Activated naive CD4-positive, alpha-beta T cell treated with anti-CD3 and anti-CD28 coated beads for 36 hours (primary cell): ENCODE results near the gene POTEM. TPM values are rescaled to one million over a fixed set of nuclear protein-coding genes. Genes with fewer than 3 reads are reported as not detected.
"Not testable (repeated sequence)": the region's sequence is repeated elsewhere in the genome, so short reads cannot be mapped to it uniquely, and the experiment has no call there.

Source experiments
- CTCF ChIA-PET: fragments of 350-600 bp; sonication (Branson Sonifier 250); formaldehyde crosslinking; loops from one replicate; lab custom pipeline; 2021; ENCODE audit warnings: antibody characterized with exemption; lab: Charles Lee
- DNase-seq: peaks from one replicate; pipeline ENCODE4 v3.0.0-alpha.2; 2020
- H3K27ac Mint-ChIP-seq: one replicate; pipeline ENCODE4 v1.8.0; 2021; ENCODE audit warnings: mild to moderate bottlenecking, mixed read lengths
- H3K27me3 Mint-ChIP-seq: one replicate; pipeline ENCODE4 v1.8.0; 2021; ENCODE audit warnings: low read depth, mixed read lengths
- H3K36me3 Mint-ChIP-seq: one replicate; pipeline ENCODE4 v1.8.0; 2021; ENCODE audit warnings: low read depth, mixed read lengths
- H3K4me1 Mint-ChIP-seq: one replicate; pipeline ENCODE4 v1.8.0; 2021; ENCODE audit warnings: low read depth, mixed read lengths
- H3K4me3 Mint-ChIP-seq: one replicate; pipeline ENCODE4 v1.8.0; 2021; ENCODE audit warnings: mild to moderate bottlenecking, moderate library complexity, mixed read lengths
- H3K9me3 Mint-ChIP-seq: one replicate; pipeline ENCODE4 v1.8.0; 2021; ENCODE audit warnings: mixed read lengths
- intact Hi-C: fragments of 100-400 bp; cut with micrococcal nuclease; formaldehyde crosslinking; loops from one replicate; pipeline ENCODE4 v1.15.1; 2023
- total RNA-seq, 2 experiments: library from RNA; stranded (reverse); gene quantifications; one replicate each; pipeline ENCODE4 v1.2.3, GENCODE V29; 2021

The POTEM gene
- not detected for total RNA-seq

- intact Hi-C loops, H3K36me3 Mint-ChIP-seq, H3K4me3 Mint-ChIP-seq, H3K4me1 Mint-ChIP-seq, H3K27me3 Mint-ChIP-seq, H3K9me3 Mint-ChIP-seq, DNase-seq, CTCF ChIA-PET, H3K27ac Mint-ChIP-seq: not testable (repeated sequence)
Observed at GRCh38 chr14:18967134-18967533, at the start of gene POTEM. POTEM (plus strand) TSS chr14:18967434; CDS start chr14:18967486, 52 bp downstream.

- H3K4me3 Mint-ChIP-seq, H3K27me3 Mint-ChIP-seq, H3K4me1 Mint-ChIP-seq, CTCF ChIA-PET, H3K9me3 Mint-ChIP-seq, DNase-seq, intact Hi-C loops, H3K36me3 Mint-ChIP-seq, H3K27ac Mint-ChIP-seq: not testable (repeated sequence)
Observed at GRCh38 chr14:18918345-18918744, 48.9 kb upstream of the POTEM start.

- H3K27me3 Mint-ChIP-seq, H3K4me1 Mint-ChIP-seq, DNase-seq, H3K27ac Mint-ChIP-seq, CTCF ChIA-PET, H3K9me3 Mint-ChIP-seq, H3K4me3 Mint-ChIP-seq, H3K36me3 Mint-ChIP-seq, intact Hi-C loops: not testable (repeated sequence)
Observed at GRCh38 chr14:18920052-18920451, 47.2 kb upstream of the POTEM start.

GRCh38 chr14:18921055-18921701, 46.1 kb upstream of the POTEM start:
- DNase-seq, intact Hi-C loops, H3K4me1 Mint-ChIP-seq, H3K36me3 Mint-ChIP-seq, H3K27me3 Mint-ChIP-seq, H3K4me3 Mint-ChIP-seq, CTCF ChIA-PET, H3K9me3 Mint-ChIP-seq, H3K27ac Mint-ChIP-seq: not testable (repeated sequence)

GRCh38 chr14:18936848-18937247, 30.4 kb upstream of the POTEM start:
- H3K9me3 Mint-ChIP-seq, H3K4me1 Mint-ChIP-seq, intact Hi-C loops, H3K27me3 Mint-ChIP-seq, H3K36me3 Mint-ChIP-seq, DNase-seq, CTCF ChIA-PET, H3K27ac Mint-ChIP-seq, H3K4me3 Mint-ChIP-seq: not testable (repeated sequence)

GRCh38 chr14:18938733-18939132, 28.5 kb upstream of the POTEM start:
- H3K27ac Mint-ChIP-seq, H3K36me3 Mint-ChIP-seq, H3K4me3 Mint-ChIP-seq, H3K27me3 Mint-ChIP-seq, CTCF ChIA-PET, H3K4me1 Mint-ChIP-seq, intact Hi-C loops, H3K9me3 Mint-ChIP-seq, DNase-seq: not testable (repeated sequence)

GRCh38 chr14:18949939-18950338, 17.3 kb upstream of the POTEM start:
- H3K4me1 Mint-ChIP-seq, DNase-seq, H3K27ac Mint-ChIP-seq: not testable (repeated sequence)

GRCh38 chr14:18953085-18953484, 14.1 kb upstream of the POTEM start:
- H3K27me3 Mint-ChIP-seq, DNase-seq, H3K27ac Mint-ChIP-seq, H3K9me3 Mint-ChIP-seq, H3K4me3 Mint-ChIP-seq, intact Hi-C loops, H3K36me3 Mint-ChIP-seq, CTCF ChIA-PET, H3K4me1 Mint-ChIP-seq: not testable (repeated sequence)

More at GRCh38 chr14:18949939-18950338, 17.3 kb upstream of the POTEM start:
- intact Hi-C loops, H3K4me3 Mint-ChIP-seq, H3K27me3 Mint-ChIP-seq, H3K36me3 Mint-ChIP-seq, H3K9me3 Mint-ChIP-seq, CTCF ChIA-PET: not testable (repeated sequence)

- CTCF ChIA-PET, H3K4me3 Mint-ChIP-seq, intact Hi-C loops, H3K27me3 Mint-ChIP-seq, H3K27ac Mint-ChIP-seq, DNase-seq, H3K36me3 Mint-ChIP-seq, H3K4me1 Mint-ChIP-seq, H3K9me3 Mint-ChIP-seq: not testable (repeated sequence)
Observed at GRCh38 chr14:18955816-18956215, 11.4 kb upstream of the POTEM start.

- H3K4me1 Mint-ChIP-seq, H3K27ac Mint-ChIP-seq, H3K36me3 Mint-ChIP-seq, DNase-seq, H3K9me3 Mint-ChIP-seq, CTCF ChIA-PET, intact Hi-C loops, H3K27me3 Mint-ChIP-seq, H3K4me3 Mint-ChIP-seq: not testable (repeated sequence)
Observed at GRCh38 chr14:18961576-18961975, 5.7 kb upstream of the POTEM start.

- H3K9me3 Mint-ChIP-seq, H3K27me3 Mint-ChIP-seq, CTCF ChIA-PET, DNase-seq, H3K4me3 Mint-ChIP-seq, intact Hi-C loops, H3K4me1 Mint-ChIP-seq, H3K27ac Mint-ChIP-seq, H3K36me3 Mint-ChIP-seq: not testable (repeated sequence)
Observed at GRCh38 chr14:18962143-18962542, 5.1 kb upstream of the POTEM start.

GRCh38 chr14:18963276-18963675, 4.0 kb upstream of the POTEM start:
- H3K27me3 Mint-ChIP-seq, CTCF ChIA-PET, H3K4me1 Mint-ChIP-seq, H3K4me3 Mint-ChIP-seq, intact Hi-C loops, H3K36me3 Mint-ChIP-seq, H3K9me3 Mint-ChIP-seq, DNase-seq, H3K27ac Mint-ChIP-seq: not testable (repeated sequence)

- H3K27me3 Mint-ChIP-seq, DNase-seq, H3K27ac Mint-ChIP-seq, H3K9me3 Mint-ChIP-seq, H3K36me3 Mint-ChIP-seq, H3K4me1 Mint-ChIP-seq, H3K4me3 Mint-ChIP-seq, intact Hi-C loops, CTCF ChIA-PET: not testable (repeated sequence)
Observed at GRCh38 chr14:18964878-18965277, 2.4 kb upstream of the POTEM start.
